ENCODE results near the gene GPR158.
A peak's percentile ranks its signal among the peaks of the same experiment; 100 is the strongest.

The GPR158 gene

GRCh38 chr10:25502453-25502852 is 327.7 kb downstream of the GPR158 start:
- H3K23ac ChIP-seq (ENCODE audit: low read depth, low read length, poor library complexity): no peak overlapping the region
- H2BK120ac ChIP-seq (ENCODE audit: low read depth, low read length): no peak overlapping the region
- H3K9ac ChIP-seq (ENCODE audit: low read depth, low read length, poor library complexity): no peak overlapping the region
- peak overlapping the region; percentile 41 for H2AFZ ChIP-seq (ENCODE audit: low read length)
- no CpG with 5 or more reads among the region's 1 CpG for WGBS, 2 donors (ENCODE audit: extremely low coverage in 2 of 2, insufficient read length in 2 of 2, insufficient replicate concordance in 1 of 2)
- DNase-seq (ENCODE audit: low spot score): no peak
- H3K27me3 ChIP-seq (ENCODE audit: control insufficient read depth in 3 of 3, insufficient read depth in 3 of 3, low read depth in 1 of 3, low read length in 3 of 3): no peaks in the 10 kb centered on the region
- H3K4ac ChIP-seq (ENCODE audit: low read length): no peak overlapping the region
- H3K14ac ChIP-seq (ENCODE audit: low read length): no peak overlapping the region
- H3K36me3 ChIP-seq (replicated peaks in 1 of 2; ENCODE audit: control insufficient read depth in 2 of 2, insufficient read depth in 2 of 2, low read length in 2 of 2): no peaks in the 10 kb centered on the region
- H2BK15ac ChIP-seq (ENCODE audit: low read length): no peak overlapping the region
- no peak overlapping the region for H3K4me3 ChIP-seq (ENCODE audit: low read length in 2 of 2)
- no peak overlapping the region for H2BK12ac ChIP-seq (ENCODE audit: low read length)
- no peak overlapping the region for H3K4me2 ChIP-seq (ENCODE audit: insufficient read depth, low read length, poor library complexity, severe bottlenecking)
- H3K79me1 ChIP-seq (ENCODE audit: low read depth, low read length): no peaks in the 10 kb centered on the region
- no peak overlapping the region for H2BK5ac ChIP-seq (ENCODE audit: low read length)
- no peaks in the 10 kb centered on the region for H3K9me3 ChIP-seq (replicated peaks in 1 of 2; ENCODE audit: control insufficient read depth in 2 of 2, insufficient read depth in 1 of 2, low read depth in 1 of 2, low read length in 2 of 2)
- H4K8ac ChIP-seq (ENCODE audit: low read depth, low read length): no peak overlapping the region
- H4K91ac ChIP-seq (ENCODE audit: low read depth, low read length, poor library complexity): no peak overlapping the region
- H3K4me1 ChIP-seq (ENCODE audit: control insufficient read depth in 2 of 2, insufficient read depth in 1 of 2, low read depth in 1 of 2, low read length in 2 of 2): peaks cover 1 to 13% of the 10 kb centered on the region in 2 donors
- no peak overlapping the region for H3K18ac ChIP-seq (ENCODE audit: low read length)
- no peak overlapping the region for H3K27ac ChIP-seq (replicated peaks; ENCODE audit: low read length)
- H2AK5ac ChIP-seq (ENCODE audit: low read depth, low read length): no peak overlapping the region

GRCh38 chr10:25504306-25504705 is 329.5 kb downstream of the GPR158 start:
- Histone ChIP-seq H2BK15ac (ENCODE audit: low read length) (no peak overlapping the region), H2BK120ac (ENCODE audit: low read depth, low read length) (no peak overlapping the region), H3K9ac (ENCODE audit: low read depth, low read length, poor library complexity) (no peak overlapping the region), H3K23ac (ENCODE audit: low read depth, low read length, poor library complexity) (no peak overlapping the region), H3K18ac (ENCODE audit: low read length) (no peak overlapping the region), H2AK5ac (ENCODE audit: low read depth, low read length) (no peak overlapping the region), H3K4me2 (ENCODE audit: insufficient read depth, low read length, poor library complexity, severe bottlenecking) (no peak overlapping the region), H3K9me3 (replicated peaks in 1 of 2; ENCODE audit: control insufficient read depth in 2 of 2, insufficient read depth in 1 of 2, low read depth in 1 of 2, low read length in 2 of 2) (no peaks in the 10 kb centered on the region), H3K14ac (ENCODE audit: low read length) (no peak overlapping the region), H4K8ac (ENCODE audit: low read depth, low read length) (no peak overlapping the region), H3K4ac (ENCODE audit: low read length) (no peak overlapping the region), H2AFZ (ENCODE audit: low read length) (no peak overlapping the region), H2BK5ac (ENCODE audit: low read length) (no peak overlapping the region), H4K91ac (ENCODE audit: low read depth, low read length, poor library complexity) (no peak overlapping the region), H3K27ac (replicated peaks; ENCODE audit: low read length) (no peak overlapping the region), H2BK12ac (ENCODE audit: low read length) (no peak overlapping the region), H3K4me3 (ENCODE audit: low read length in 2 of 2) (no peak overlapping the region), H3K4me1 (ENCODE audit: control insufficient read depth in 2 of 2, insufficient read depth in 1 of 2, low read depth in 1 of 2, low read length in 2 of 2) (peaks cover 7 to 16% of the 10 kb centered on the region in 2 donors), H3K79me1 (ENCODE audit: low read depth, low read length) (no peaks in the 10 kb centered on the region), H3K27me3 (ENCODE audit: control insufficient read depth in 3 of 3, insufficient read depth in 3 of 3, low read depth in 1 of 3, low read length in 3 of 3) (no peaks in the 10 kb centered on the region), H3K36me3 (replicated peaks in 1 of 2; ENCODE audit: control insufficient read depth in 2 of 2, insufficient read depth in 2 of 2, low read length in 2 of 2) (no peaks in the 10 kb centered on the region)
- DNase-seq (ENCODE audit: low spot score): no peak
- no CpG with 5 or more reads among the region's 3 CpGs for WGBS, 2 donors (ENCODE audit: extremely low coverage in 2 of 2, insufficient read length in 2 of 2, insufficient replicate concordance in 1 of 2)

GRCh38 chr10:25504838-25505237 is 330.0 kb downstream of the GPR158 start:
- Histone ChIP-seq H3K36me3 (replicated peaks in 1 of 2; ENCODE audit: control insufficient read depth in 2 of 2, insufficient read depth in 2 of 2, low read length in 2 of 2) (no peaks in the 10 kb centered on the region), H3K27ac (replicated peaks; ENCODE audit: low read length) (no peak overlapping the region)
- WGBS, 2 donors (ENCODE audit: extremely low coverage in 2 of 2, insufficient read length in 2 of 2, insufficient replicate concordance in 1 of 2): no CpG with 5 or more reads among the region's 3 CpGs

GRCh38 chr10:25505466-25505865 is 330.7 kb downstream of the GPR158 start:
- Histone ChIP-seq H2BK12ac (ENCODE audit: low read length) (no peak overlapping the region), H3K27ac (replicated peaks; ENCODE audit: low read length) (no peak overlapping the region), H3K36me3 (replicated peaks in 1 of 2; ENCODE audit: control insufficient read depth in 2 of 2, insufficient read depth in 2 of 2, low read length in 2 of 2) (no peaks in the 10 kb centered on the region), H2AFZ (ENCODE audit: low read length) (no peak overlapping the region), H3K4me3 (ENCODE audit: low read length in 2 of 2) (no peak overlapping the region), H3K23ac (ENCODE audit: low read depth, low read length, poor library complexity) (no peak overlapping the region), H3K4me2 (ENCODE audit: insufficient read depth, low read length, poor library complexity, severe bottlenecking) (no peak overlapping the region), H3K18ac (ENCODE audit: low read length) (no peak overlapping the region), H3K9me3 (replicated peaks in 1 of 2; ENCODE audit: control insufficient read depth in 2 of 2, insufficient read depth in 1 of 2, low read depth in 1 of 2, low read length in 2 of 2) (no peaks in the 10 kb centered on the region), H3K27me3 (ENCODE audit: control insufficient read depth in 3 of 3, insufficient read depth in 3 of 3, low read depth in 1 of 3, low read length in 3 of 3) (no peaks in the 10 kb centered on the region), H3K79me1 (ENCODE audit: low read depth, low read length) (no peaks in the 10 kb centered on the region), H3K14ac (ENCODE audit: low read length) (no peak overlapping the region), H3K4ac (ENCODE audit: low read length) (no peak overlapping the region), H2AK5ac (ENCODE audit: low read depth, low read length) (no peak overlapping the region), H2BK120ac (ENCODE audit: low read depth, low read length) (no peak overlapping the region), H3K9ac (ENCODE audit: low read depth, low read length, poor library complexity) (no peak overlapping the region), H2BK5ac (ENCODE audit: low read length) (no peak overlapping the region), H2BK15ac (ENCODE audit: low read length) (no peak overlapping the region), H3K4me1 (ENCODE audit: control insufficient read depth in 2 of 2, insufficient read depth in 1 of 2, low read depth in 1 of 2, low read length in 2 of 2) (peaks cover 7 to 13% of the 10 kb centered on the region in 2 donors), H4K8ac (ENCODE audit: low read depth, low read length) (no peak overlapping the region), H4K91ac (ENCODE audit: low read depth, low read length, poor library complexity) (no peak overlapping the region)
- no CpG with 5 or more reads among the region's 3 CpGs for WGBS, 2 donors (ENCODE audit: extremely low coverage in 2 of 2, insufficient read length in 2 of 2, insufficient replicate concordance in 1 of 2)
- DNase-seq (ENCODE audit: low spot score): no peak

More at GRCh38 chr10:25504838-25505237, 330.0 kb downstream of the GPR158 start:
- Histone ChIP-seq H3K23ac (ENCODE audit: low read depth, low read length, poor library complexity) (no peak overlapping the region), H2BK15ac (ENCODE audit: low read length) (no peak overlapping the region), H3K14ac (ENCODE audit: low read length) (no peak overlapping the region), H4K8ac (ENCODE audit: low read depth, low read length) (no peak overlapping the region), H3K9ac (ENCODE audit: low read depth, low read length, poor library complexity) (no peak overlapping the region), H3K79me1 (ENCODE audit: low read depth, low read length) (no peaks in the 10 kb centered on the region), H3K4me2 (ENCODE audit: insufficient read depth, low read length, poor library complexity, severe bottlenecking) (no peak overlapping the region), H3K4me1 (ENCODE audit: control insufficient read depth in 2 of 2, insufficient read depth in 1 of 2, low read depth in 1 of 2, low read length in 2 of 2) (peaks cover 7 to 13% of the 10 kb centered on the region in 2 donors), H2BK120ac (ENCODE audit: low read depth, low read length) (no peak overlapping the region), H3K4ac (ENCODE audit: low read length) (no peak overlapping the region), H2AK5ac (ENCODE audit: low read depth, low read length) (no peak overlapping the region), H2AFZ (ENCODE audit: low read length) (no peak overlapping the region), H3K27me3 (ENCODE audit: control insufficient read depth in 3 of 3, insufficient read depth in 3 of 3, low read depth in 1 of 3, low read length in 3 of 3) (no peaks in the 10 kb centered on the region), H4K91ac (ENCODE audit: low read depth, low read length, poor library complexity) (no peak overlapping the region), H2BK12ac (ENCODE audit: low read length) (no peak overlapping the region), H3K9me3 (replicated peaks in 1 of 2; ENCODE audit: control insufficient read depth in 2 of 2, insufficient read depth in 1 of 2, low read depth in 1 of 2, low read length in 2 of 2) (no peaks in the 10 kb centered on the region), H3K4me3 (ENCODE audit: low read length in 2 of 2) (no peak overlapping the region), H3K18ac (ENCODE audit: low read length) (no peak overlapping the region), H2BK5ac (ENCODE audit: low read length) (no peak overlapping the region)
- no peak for DNase-seq (ENCODE audit: low spot score)
